OCI-LY1 (cell line): ENCODE data around the gene C20orf96.

Experiments
- EZH2 ChIP-seq: fragments of 200-600 bp; sonication (generic), shearing (Covaris generic); IDR thresholded peaks from 2 replicates; pipeline ENCODE4 v1.8.0; 2017; ENCODE audit warnings: borderline replicate concordance, mixed run types, mild to moderate bottlenecking, antibody characterized with exemption, low read length, moderate library complexity, mixed read lengths
- TF ChIP-seq, protein P1 (sequence below): fragments of 200-600 bp; sonication (generic), shearing (Covaris generic); IDR thresholded peaks from 2 replicates; pipeline ENCODE4 v1.5.1; 2017; ENCODE audit warnings: mild to moderate bottlenecking, antibody characterized with exemption, low read length, moderate library complexity, mixed read lengths

DNA sequence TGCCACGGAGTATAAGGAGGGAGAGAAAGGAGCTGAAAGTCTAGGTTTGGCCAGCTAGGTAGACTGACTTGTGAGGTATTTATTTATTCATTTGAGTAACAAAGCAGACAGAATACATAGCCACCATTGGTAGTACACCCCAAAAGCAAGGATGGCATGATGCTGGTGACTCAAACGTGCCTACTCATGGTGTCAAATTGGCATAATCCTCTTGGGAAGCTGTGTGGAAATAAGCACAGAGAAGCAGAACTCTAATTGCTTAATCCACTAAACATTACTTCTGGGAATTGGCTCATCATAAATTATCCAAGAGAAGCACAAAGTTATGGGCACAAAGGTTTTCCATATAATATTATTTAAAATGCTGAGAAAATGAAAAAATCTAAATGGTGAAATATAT is 30.6 kb downstream of the C20orf96 start:
- TF ChIP-seq, protein P1, sequence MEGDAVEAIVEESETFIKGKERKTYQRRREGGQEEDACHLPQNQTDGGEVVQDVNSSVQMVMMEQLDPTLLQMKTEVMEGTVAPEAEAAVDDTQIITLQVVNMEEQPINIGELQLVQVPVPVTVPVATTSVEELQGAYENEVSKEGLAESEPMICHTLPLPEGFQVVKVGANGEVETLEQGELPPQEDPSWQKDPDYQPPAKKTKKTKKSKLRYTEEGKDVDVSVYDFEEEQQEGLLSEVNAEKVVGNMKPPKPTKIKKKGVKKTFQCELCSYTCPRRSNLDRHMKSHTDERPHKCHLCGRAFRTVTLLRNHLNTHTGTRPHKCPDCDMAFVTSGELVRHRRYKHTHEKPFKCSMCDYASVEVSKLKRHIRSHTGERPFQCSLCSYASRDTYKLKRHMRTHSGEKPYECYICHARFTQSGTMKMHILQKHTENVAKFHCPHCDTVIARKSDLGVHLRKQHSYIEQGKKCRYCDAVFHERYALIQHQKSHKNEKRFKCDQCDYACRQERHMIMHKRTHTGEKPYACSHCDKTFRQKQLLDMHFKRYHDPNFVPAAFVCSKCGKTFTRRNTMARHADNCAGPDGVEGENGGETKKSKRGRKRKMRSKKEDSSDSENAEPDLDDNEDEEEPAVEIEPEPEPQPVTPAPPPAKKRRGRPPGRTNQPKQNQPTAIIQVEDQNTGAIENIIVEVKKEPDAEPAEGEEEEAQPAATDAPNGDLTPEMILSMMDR = no peak
- no peak for TF ChIP-seq EZH2
